ENCODE measurements around the gene IER3. TPM values are rescaled to one million over a fixed set of nuclear protein-coding genes. Genes with fewer than 3 reads are reported as not detected.
A peak's percentile ranks its signal among the peaks of the same experiment; 100 is the strongest.

The IER3 gene
- total and polyA plus RNA-seq, 2 of the 13 experiments (the other 11 are each of a cell fraction or from before 2014, with no cell fraction given), result 51.1 to 131 TPM

- TF ChIP-seq ZNF382 (CRISPR knock-in tag; IDR thresholded peaks at IDR 0.05; ENCODE audit: borderline replicate concordance) (no peak), ZHX1 (CRISPR knock-in tag; IDR thresholded peaks at IDR 0.05; ENCODE audit: low read depth) (no peak), MXD4 (CRISPR knock-in tag; IDR thresholded peaks at IDR 0.05) (no peak), ZSCAN5A (CRISPR knock-in tag; IDR thresholded peaks at IDR 0.05; ENCODE audit: borderline replicate concordance) (no peak), KMT2A (CRISPR knock-in tag; IDR thresholded peaks at IDR 0.05) (no peak), LCORL (IDR thresholded peaks at IDR 0.05) (no peak), LCORL (CRISPR knock-in tag; IDR thresholded peaks at IDR 0.05) (peak; percentile 51; the same call in 1 of the 2 replicates), REST (IDR thresholded peaks at IDR 0.05; ENCODE audit: borderline replicate concordance in 1 of 2, low read depth in 1 of 2, low read length in 2 of 2) (no peak), HNRNPK (IDR thresholded peaks at IDR 0.05; ENCODE audit: low read depth, low read length, poor library complexity, severe bottlenecking) (no peak), ARNTL (CRISPR knock-in tag; IDR thresholded peaks at IDR 0.05) (no peak), CBX2 (IDR thresholded peaks at IDR 0.05; ENCODE audit: low read depth, low read length) (no peak), CBX2 (CRISPR knock-in tag; IDR thresholded peaks at IDR 0.05; ENCODE audit: low read depth) (no peak), ATF5 (CRISPR knock-in tag; IDR thresholded peaks at IDR 0.05; ENCODE audit: low read depth) (no peak), MED13 (CRISPR knock-in tag; IDR thresholded peaks at IDR 0.05) (no peak), ZNF775 (CRISPR knock-in tag; IDR thresholded peaks at IDR 0.05; ENCODE audit: borderline replicate concordance) (no peak), ZNF337 (CRISPR knock-in tag; IDR thresholded peaks at IDR 0.05; ENCODE audit: borderline replicate concordance, low read depth) (no peak), CAMTA2 (CRISPR knock-in tag; IDR thresholded peaks at IDR 0.05; ENCODE audit: borderline replicate concordance) (no peak), ZNF276 (CRISPR knock-in tag; IDR thresholded peaks at IDR 0.05; ENCODE audit: low read depth) (no peak), ZNF883 (CRISPR knock-in tag; IDR thresholded peaks at IDR 0.05; ENCODE audit: not compliant biosample characterization) (no peak)
Observed at GRCh38 chr6:30759575-30760239, 15.4 kb upstream of the IER3 start (continued).
